WI38 (cell line): ENCODE results near the gene PRKAR1B.

Experiments
- H3K4me3 ChIP-seq: 2 replicates; pipeline ENCODE4 v1.5.1; 2011; ENCODE audit warnings: low read depth, mild to moderate bottlenecking, control low read depth, low read length
- CTCF ChIP-seq: IDR thresholded peaks from 2 replicates; pipeline ENCODE4 v1.5.1; 2012; ENCODE audit warnings: low read depth, mild to moderate bottlenecking, control low read depth, low read length

Gene PRKAR1B

DNA sequence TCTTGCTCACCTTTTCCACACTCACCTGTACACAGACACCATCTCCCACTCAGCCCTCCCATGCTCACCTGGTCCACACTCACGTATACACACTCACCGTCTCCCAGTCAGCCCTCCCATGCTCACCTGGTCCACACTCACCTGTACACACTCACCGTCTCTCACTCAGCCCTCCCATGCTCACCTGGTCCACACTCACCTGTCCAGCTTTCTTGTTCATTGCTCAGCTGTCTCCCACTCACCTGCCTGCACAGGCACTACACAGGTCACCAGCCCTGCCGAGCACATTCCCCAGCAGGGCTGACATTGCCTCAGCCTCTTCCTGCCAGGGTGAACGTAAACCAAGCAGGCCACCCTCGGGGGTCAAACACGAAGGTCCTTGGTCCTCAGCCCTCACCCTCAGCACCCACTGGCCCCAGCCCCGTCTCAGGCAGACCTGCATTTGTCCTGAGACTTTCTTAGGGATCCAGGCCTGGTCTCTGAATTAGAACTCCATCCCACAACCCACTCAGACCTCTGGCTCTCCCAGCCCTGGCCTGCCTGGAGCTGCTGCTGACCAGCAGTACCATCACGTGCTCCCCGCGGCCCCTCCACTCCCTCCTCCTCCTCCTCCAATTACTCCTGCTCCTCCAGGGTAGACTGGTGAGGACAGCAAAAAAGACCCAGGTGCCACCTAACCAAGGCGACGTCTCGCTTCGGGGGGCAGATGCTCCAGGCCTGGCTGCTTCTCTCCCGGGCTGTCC is 13.4 kb downstream of the PRKAR1B start:
- no peak for TF ChIP-seq CTCF
- H3K4me3 ChIP-seq, result no peak overlapping the region

GRCh38 chr7:713139-713457 is 14.0 kb downstream of the PRKAR1B start:
- TF ChIP-seq CTCF, result no peak
- H3K4me3 ChIP-seq, result no peak overlapping the region

- no peak overlapping the region for H3K4me3 ChIP-seq
- no peak for TF ChIP-seq CTCF
Observed at GRCh38 chr7:712381-713138, 14.5 kb downstream of the PRKAR1B start.

DNA sequence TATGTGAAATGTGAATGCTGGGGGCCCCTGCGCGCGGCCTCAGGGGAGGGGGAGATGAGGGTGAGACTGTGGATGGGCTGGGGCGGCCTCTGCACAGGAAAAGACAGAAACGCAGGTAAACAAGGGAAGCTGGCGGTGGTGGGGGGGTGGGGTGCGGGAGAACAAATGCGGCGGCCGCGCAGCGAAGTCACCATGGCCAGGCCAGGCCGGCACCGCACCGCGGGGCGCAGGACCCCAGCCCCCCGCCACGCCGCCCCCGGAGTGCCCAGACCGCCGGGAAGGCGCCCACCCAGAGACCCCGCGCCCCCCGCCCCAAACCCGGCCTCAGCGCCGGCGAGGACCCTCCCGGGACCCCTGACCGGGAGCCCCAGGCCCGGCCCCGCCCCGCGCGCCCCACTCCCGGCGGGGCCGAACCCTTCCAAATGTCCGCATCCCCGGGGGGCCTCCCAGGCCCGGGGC is 15.1 kb downstream of the PRKAR1B start:
- TF ChIP-seq CTCF, result no peak
- no peak overlapping the region for H3K4me3 ChIP-seq

DNA sequence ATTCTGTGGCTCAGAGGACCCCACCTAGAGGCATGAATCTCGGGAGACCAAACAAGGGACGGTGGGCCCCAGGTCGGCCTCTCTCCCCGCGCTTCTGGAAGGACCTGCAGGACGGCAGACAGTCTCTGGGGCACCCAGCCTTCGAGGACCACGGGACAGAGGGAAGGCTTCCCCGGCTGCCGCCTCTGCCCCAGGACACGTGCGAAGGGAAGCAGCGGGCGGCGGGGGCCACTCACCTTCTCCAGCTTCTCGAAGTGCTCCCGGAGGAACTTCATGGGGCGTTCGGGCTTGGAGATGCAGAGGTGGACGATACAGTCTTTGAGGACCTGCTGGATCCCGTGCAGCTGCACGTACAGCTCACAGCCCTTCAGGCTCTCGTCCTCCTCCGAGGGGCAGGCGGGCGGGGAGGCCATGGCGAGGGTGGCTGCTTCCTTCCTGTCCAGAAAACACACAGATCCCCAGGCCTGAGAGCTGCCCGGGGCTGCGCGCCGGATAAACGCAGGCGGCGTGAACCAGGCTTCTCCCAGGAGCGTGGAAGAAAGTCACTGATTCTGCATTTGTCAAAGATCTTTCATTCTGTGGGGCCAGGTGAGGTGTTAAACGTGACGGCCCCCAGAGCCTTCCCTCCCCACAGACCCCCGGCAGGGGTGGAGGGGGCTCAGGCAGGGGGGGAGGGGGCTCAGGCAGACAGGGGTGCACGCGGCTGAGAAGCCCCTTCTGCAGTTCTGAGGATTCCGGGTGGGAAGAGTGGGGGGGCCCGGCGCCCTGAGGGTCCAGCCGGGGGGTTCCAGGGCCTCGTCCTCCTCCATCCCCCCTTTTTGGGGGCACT is 15.8 kb downstream of the PRKAR1B start:
- H3K4me3 ChIP-seq, result no peak overlapping the region
- TF ChIP-seq CTCF, result no peak

DNA sequence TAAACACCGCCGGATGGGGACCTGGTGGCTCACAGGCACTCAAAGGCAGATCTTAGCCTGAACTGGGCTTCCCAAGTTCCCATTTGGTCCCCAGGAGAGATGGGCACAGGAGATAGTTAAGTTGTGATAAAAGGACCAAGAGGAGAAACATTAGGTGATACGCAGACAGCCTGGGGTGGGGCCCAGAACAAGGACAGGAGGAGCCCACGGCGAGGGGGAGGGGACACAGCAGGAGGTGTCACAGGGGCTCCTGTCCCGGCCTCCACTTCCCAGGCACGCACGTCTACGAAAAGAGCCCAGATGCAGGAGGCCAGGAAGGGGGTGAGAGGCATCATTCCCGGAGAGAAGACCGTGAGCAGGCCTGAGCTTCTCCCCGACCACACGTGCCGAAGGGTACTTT is 16.9 kb downstream of the PRKAR1B start:
- no peak for TF ChIP-seq CTCF
- H3K4me3 ChIP-seq, result no peak overlapping the region
